ENCODE results near the gene HAPLN2. TPM values are rescaled to one million over a fixed set of nuclear protein-coding genes. Genes with fewer than 3 reads are reported as not detected.

The HAPLN2 gene
- total and polyA plus RNA-seq, 8 donors: 0.38 to 0.46 TPM; not detected in 6

DNA sequence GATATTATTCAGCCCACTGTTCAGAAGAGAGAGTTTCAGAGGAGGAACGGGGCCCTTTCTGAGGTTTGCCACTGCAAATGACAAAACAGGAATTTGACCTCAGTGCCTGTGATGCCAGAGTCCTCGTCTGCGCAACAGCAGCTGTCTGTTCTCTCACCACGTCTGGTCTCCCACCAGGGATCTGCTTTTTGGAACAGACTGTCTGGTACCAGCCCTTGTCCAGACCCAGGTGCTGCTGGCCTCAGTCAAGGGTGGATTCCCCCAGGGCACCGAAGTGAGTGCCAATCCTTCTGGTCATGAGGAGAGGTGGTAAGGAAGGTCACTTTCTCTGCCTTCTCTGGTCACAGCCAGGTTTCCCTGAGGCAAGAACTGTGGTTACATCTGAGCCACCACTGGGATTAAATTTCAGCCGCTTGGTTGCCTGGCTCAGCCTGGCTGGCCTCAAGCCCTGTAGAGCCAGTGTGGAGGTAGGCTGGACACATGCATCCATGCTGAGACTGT lies 20.4 kb downstream of the HAPLN2 start:
- WGBS, 2 donors: 40 to 65% methylated on average over 6 of the region's 6 CpGs
- no peaks in the 10 kb centered on the region for H3K9me3 ChIP-seq
- FAIRE-seq (no peak), ATAC-seq (no peak), DNase-seq (no peak)
- intact Hi-C loops (cut with DNase I): no loop called here
- no peak overlapping the region for H3K4me3 ChIP-seq
- no peaks in the 10 kb centered on the region for H3K36me3 ChIP-seq
- peaks cover 0 to 20% (median 0%) of the 10 kb centered on the region in 4 donors for H3K27me3 ChIP-seq
- no peak overlapping the region for H3K27ac ChIP-seq
- H3K4me1 ChIP-seq: peaks cover 5 to 8% (median 5%) of the 10 kb centered on the region in 3 donors
- TF ChIP-seq, protein P1, sequence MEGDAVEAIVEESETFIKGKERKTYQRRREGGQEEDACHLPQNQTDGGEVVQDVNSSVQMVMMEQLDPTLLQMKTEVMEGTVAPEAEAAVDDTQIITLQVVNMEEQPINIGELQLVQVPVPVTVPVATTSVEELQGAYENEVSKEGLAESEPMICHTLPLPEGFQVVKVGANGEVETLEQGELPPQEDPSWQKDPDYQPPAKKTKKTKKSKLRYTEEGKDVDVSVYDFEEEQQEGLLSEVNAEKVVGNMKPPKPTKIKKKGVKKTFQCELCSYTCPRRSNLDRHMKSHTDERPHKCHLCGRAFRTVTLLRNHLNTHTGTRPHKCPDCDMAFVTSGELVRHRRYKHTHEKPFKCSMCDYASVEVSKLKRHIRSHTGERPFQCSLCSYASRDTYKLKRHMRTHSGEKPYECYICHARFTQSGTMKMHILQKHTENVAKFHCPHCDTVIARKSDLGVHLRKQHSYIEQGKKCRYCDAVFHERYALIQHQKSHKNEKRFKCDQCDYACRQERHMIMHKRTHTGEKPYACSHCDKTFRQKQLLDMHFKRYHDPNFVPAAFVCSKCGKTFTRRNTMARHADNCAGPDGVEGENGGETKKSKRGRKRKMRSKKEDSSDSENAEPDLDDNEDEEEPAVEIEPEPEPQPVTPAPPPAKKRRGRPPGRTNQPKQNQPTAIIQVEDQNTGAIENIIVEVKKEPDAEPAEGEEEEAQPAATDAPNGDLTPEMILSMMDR (IDR thresholded peaks at IDR 0.05): no peak

DNA sequence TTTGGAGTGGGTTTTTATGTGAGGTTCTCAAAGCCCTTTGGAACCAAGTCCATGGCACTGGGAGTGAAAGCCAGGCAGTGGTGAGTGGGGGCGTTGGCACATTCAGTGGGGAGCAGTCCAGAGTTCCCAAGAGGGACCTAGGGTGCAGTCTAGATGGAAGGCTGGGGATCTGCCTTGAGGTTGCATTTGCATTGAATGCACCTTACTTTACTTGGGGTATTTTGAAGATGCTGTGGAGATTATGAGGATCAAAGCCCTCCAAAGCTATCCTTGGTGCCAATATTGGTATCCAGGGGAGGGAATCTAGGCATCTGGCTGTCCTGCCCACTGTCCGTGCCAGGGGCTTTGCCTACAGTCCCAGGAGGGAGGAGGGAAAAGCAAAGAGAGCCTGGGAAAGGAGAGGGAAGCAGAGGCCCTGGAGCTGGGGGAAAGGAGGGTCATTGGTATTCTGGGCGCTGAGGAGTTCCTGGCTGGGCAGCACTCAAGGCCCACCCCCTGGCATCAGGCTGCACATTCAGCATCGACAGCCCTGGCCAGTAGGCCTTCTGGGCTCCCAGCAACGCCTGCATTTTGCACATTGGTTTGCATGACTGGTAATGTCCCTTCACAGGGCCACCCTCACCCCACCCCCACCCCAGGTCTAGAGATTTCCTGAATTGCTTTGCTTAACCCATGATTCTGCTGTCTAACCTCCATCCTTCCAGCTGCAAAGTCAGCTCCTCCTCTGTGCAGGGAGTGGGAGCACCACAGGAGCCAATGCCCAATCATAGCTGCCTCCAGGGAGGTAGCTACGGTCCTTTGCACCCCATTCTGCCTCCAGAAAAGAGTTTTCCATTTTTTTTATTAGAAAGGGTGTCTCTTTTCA lies 21.9 kb downstream of the HAPLN2 start:
- ATAC-seq (no peak), DNase-seq (no peak), FAIRE-seq (no peak)
- Histone ChIP-seq H3K9me3 (no peaks in the 10 kb centered on the region), H3K36me3 (no peaks in the 10 kb centered on the region), H3K4me1 (peaks cover 5 to 8% (median 5%) of the 10 kb centered on the region in 3 donors), H3K4me3 (no peak overlapping the region), H3K27me3 (peaks cover 0 to 22% (median 0%) of the 10 kb centered on the region in 4 donors), H3K27ac (no peak overlapping the region)
- WGBS, 2 donors: 53 to 57% methylated on average over 6 of the region's 6 CpGs
- intact Hi-C loops (cut with DNase I): no loop called here
- TF ChIP-seq, protein P1 (IDR thresholded peaks at IDR 0.05): no peak

DNA sequence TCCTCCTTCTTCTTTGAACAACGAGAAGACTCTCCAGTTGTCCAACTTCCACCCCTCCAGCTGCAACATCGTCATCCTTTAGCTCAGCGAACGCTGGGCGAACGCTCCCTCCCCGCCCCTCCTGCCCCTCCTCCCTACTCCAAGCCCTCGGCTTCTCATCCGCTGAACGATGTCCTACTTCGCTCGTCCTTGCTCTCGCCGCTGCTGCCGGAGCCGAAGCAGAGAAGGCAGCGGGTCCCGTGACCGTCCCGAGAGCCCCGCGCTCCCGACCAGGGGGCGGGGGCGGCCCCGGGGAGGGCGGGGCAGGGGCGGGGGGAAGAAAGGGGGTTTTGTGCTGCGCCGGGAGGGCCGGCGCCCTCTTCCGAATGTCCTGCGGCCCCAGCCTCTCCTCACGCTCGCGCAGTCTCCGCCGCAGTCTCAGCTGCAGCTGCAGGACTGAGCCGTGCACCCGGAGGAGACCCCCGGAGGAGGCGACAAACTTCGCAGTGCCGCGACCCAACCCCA lies 22.6 kb downstream of the HAPLN2 start, which contains the start of gene BCAN:
Gene BCAN, plus strand, starts transcription at position 357 of the 504 bp plus-strand sequence. CDS start 3,938 bp downstream, outside the sequence.
- 1% methylated on average over 39 to 46 of the region's 46 CpGs for WGBS, 2 donors
- Histone ChIP-seq H3K9me3 (no peaks in the 10 kb centered on the region), H3K27ac (no peak within 1 kb of the TSS), H3K4me1 (peaks cover 5 to 8% (median 5%) of the 10 kb centered on the region in 3 donors), H3K27me3 (peaks cover 0 to 27% (median 3%) of the 10 kb centered on the region in 4 donors), H3K36me3 (no peaks in the 10 kb centered on the region), H3K4me3 (peak within 1 kb of the TSS in 3 of 4 donors; percentile 7 to 42 (median 16))
- peak; percentile 39 to 63 (median 52) for ATAC-seq
- TF ChIP-seq, protein P1 (IDR thresholded peaks at IDR 0.05): no peak
- intact Hi-C loops (cut with DNase I): no loop called here
- FAIRE-seq: no peak
- no peak for DNase-seq

DNA sequence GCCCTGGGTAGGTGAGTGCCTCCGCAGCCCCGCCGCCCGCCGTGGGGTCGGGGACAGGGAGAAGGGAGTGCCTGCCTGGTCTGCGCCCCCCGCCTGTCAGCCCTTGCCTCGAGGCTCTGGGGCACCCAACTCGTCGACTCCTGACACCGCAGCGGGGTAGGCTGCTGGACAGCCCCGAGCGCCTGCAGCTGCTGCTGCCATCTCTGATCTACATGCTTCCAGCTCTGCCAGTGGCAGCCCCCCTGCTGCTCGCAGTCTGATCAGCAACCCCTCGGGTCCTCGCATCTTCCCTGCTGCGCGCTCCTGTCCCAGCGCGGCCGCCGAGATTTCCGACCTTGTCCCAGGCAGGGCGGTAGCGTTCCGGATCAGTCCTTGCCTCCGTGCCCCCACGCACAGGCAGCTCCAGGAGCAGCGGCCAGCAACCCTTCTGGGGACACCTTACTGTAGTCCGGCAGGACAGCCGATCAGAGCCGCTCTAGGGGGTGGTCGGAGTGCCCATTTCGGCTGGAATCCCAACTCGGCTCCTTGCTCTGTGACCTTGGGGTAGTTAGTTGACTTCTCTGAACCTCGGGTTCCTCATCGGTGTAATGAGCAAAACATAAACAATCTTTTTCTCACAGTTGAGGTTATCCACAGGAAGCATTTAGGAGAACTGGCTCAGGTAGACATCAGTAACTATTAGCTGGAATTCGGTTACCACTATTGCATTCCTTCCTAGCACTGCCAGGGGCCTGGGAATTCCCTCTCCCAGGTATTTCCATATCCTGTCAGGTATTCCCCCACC lies 23.2 kb downstream of the HAPLN2 start:
- WGBS, 2 donors: 12 to 18% methylated on average over 32 to 40 of the region's 40 CpGs
- peak in 1 of 6 donors; percentile 70 for DNase-seq
- ATAC-seq: peak; percentile 19 to 49 (median 20)

More for the DNA sequence above, 23.2 kb downstream of the HAPLN2 start:
- no peaks in the 10 kb centered on the region for H3K9me3 ChIP-seq
- H3K36me3 ChIP-seq: no peaks in the 10 kb centered on the region
- no peak for FAIRE-seq
- peaks cover 5 to 8% (median 5%) of the 10 kb centered on the region in 3 donors for H3K4me1 ChIP-seq
- TF ChIP-seq, protein P1 (IDR thresholded peaks at IDR 0.05): no peak
- H3K27me3 ChIP-seq: peaks cover 0 to 27% (median 3%) of the 10 kb centered on the region in 4 donors
- peak overlapping the region in 2 of 4 donors; percentile 16 to 42 for H3K4me3 ChIP-seq
- intact Hi-C loops (cut with DNase I): no loop called here
- no peak overlapping the region for H3K27ac ChIP-seq
